HG03135 (cell line): ENCODE results near the gene CELSR1.

Experiments
- ATAC-seq: cut with Tn5 transposase; IDR thresholded peaks from one replicate; pipeline ENCODE4 v1.9.1; 2021; ENCODE audit warnings: mild to moderate bottlenecking, moderate library complexity; ENCODE audit not compliant: unreplicated experiment

The CELSR1 gene

GRCh38 chr22:46366801-46367706 is 170.4 kb downstream of the CELSR1 start:
- no peak for ATAC-seq

GRCh38 chr22:46366327-46366731 is 171.1 kb downstream of the CELSR1 start:
- ATAC-seq = no peak

- no peak for ATAC-seq
Measured at GRCh38 chr22:46365166-46365624, 172.2 kb downstream of the CELSR1 start.

GRCh38 chr22:46364341-46365165 is 172.9 kb downstream of the CELSR1 start:
- no peak for ATAC-seq

- no peak for ATAC-seq
Measured at GRCh38 chr22:46363611-46364321, 173.7 kb downstream of the CELSR1 start.

- ATAC-seq = no peak
Measured at GRCh38 chr22:46362934-46363515, 174.4 kb downstream of the CELSR1 start.

- ATAC-seq = no peak
Measured at GRCh38 chr22:46362203-46362933, 175.1 kb downstream of the CELSR1 start.

GRCh38 chr22:46361826-46362202 is 175.6 kb downstream of the CELSR1 start:
- no peak for ATAC-seq

GRCh38 chr22:46360891-46361290 is 176.5 kb downstream of the CELSR1 start:
- ATAC-seq = no peak

- ATAC-seq = no peak
Measured at GRCh38 chr22:46360097-46360496, 177.3 kb downstream of the CELSR1 start.

- ATAC-seq = no peak
Measured at GRCh38 chr22:46359362-46359761, 178.1 kb downstream of the CELSR1 start.

GRCh38 chr22:46358766-46359165 is 178.7 kb downstream of the CELSR1 start:
- ATAC-seq = no peak

GRCh38 chr22:46357711-46358520 is 179.5 kb downstream of the CELSR1 start:
- ATAC-seq = no peak

GRCh38 chr22:46356496-46357480 is 180.6 kb downstream of the CELSR1 start:
- no peak for ATAC-seq

- no peak for ATAC-seq
Measured at GRCh38 chr22:46355996-46356471, 181.4 kb downstream of the CELSR1 start.

- ATAC-seq = no peak
Measured at GRCh38 chr22:46355369-46355995, 181.9 kb downstream of the CELSR1 start.

- ATAC-seq = no peak
Measured at GRCh38 chr22:46354993-46355305, 182.5 kb downstream of the CELSR1 start.
